ENCODE data around the gene CEP350.

GRCh38 chr1:180053594-180054567, 99.3 kb downstream of the CEP350 start:
- TF ChIP-seq EZH2 (IDR thresholded peaks at IDR 0.05) (no peak), POLR2AphosphoS5 (IDR thresholded peaks at IDR 0.05; ENCODE audit: borderline replicate concordance, low read depth, low read length) (no peak)
